Naive thymus-derived CD4-positive, alpha-beta T cell (primary cell): Measurements from ENCODE around the gene PRUNE1. TPM values are rescaled to one million over a fixed set of nuclear protein-coding genes. Genes with fewer than 3 reads are reported as not detected.
A peak's percentile ranks its signal among the peaks of the same experiment; 100 is the strongest.

Source experiments
- ATAC-seq: fragments of 150-1000 bp; cut with Tn5 transposase; 2 replicates; pipeline ENCODE4 v1.10.0; 2021; ENCODE audit warnings: mild to moderate bottlenecking, moderate library complexity
- CTCF ChIA-PET: fragments of 350-600 bp; sonication (Branson Sonifier 250); formaldehyde crosslinking; loops from one replicate; lab custom pipeline; 2021; ENCODE audit warnings: antibody characterized with exemption; lab: Charles Lee
- POLR2A ChIA-PET: fragments of 350-600 bp; sonication (Branson Sonifier 250); formaldehyde crosslinking; loops from one replicate; lab custom pipeline; 2021; ENCODE audit warnings: antibody characterized with exemption, inconsistent platforms; lab: Charles Lee
- DNase-seq, 9 donors: peaks; one replicate each; pipeline versions ENCODE4 v3.0.0 to v3.0.0-alpha.2; 2020 to 2022; ENCODE audit warnings: mixed read lengths in 1 of 9
- H3K27ac ChIP-seq: one replicate; pipeline ENCODE4 v1.7.0; 2013; ENCODE audit warnings: mild to moderate bottlenecking, low read depth, low read length, moderate library complexity
- H3K27me3 ChIP-seq, 2 donors: one replicate each; pipeline ENCODE4 v1.7.0; 2013; ENCODE audit warnings: low read length in 2 of 2, mild to moderate bottlenecking in 2 of 2, moderate library complexity in 2 of 2; ENCODE audit not compliant: control insufficient read depth in 2 of 2, insufficient read depth in 2 of 2
- H3K36me3 ChIP-seq, 3 experiments: 1 replicate in 2 of 3; 2 replicates in 1 of 3; pipeline ENCODE4 v1.7.0; 2013; ENCODE audit warnings: low read length in 3 of 3, mild to moderate bottlenecking in 3 of 3, moderate library complexity in 1 of 3; ENCODE audit not compliant: insufficient read depth in 3 of 3, control insufficient read depth in 2 of 3
- H3K4me1 ChIP-seq, 2 donors: one replicate each; pipeline ENCODE4 v1.7.0; 2013; ENCODE audit warnings: low read length in 2 of 2, mild to moderate bottlenecking in 2 of 2, moderate library complexity in 1 of 2; ENCODE audit not compliant: control insufficient read depth in 2 of 2, insufficient read depth in 2 of 2
- H3K4me3 ChIP-seq: 2 replicates; pipeline ENCODE4 v1.7.0; 2013; ENCODE audit warnings: mild to moderate bottlenecking, low read length
- H3K9me3 ChIP-seq, 3 experiments: 1 replicate in 2 of 3; 2 replicates in 1 of 3; pipeline ENCODE4 v1.7.0; 2013; ENCODE audit warnings: low read length in 3 of 3; ENCODE audit not compliant: control insufficient read depth in 2 of 3
- H3K27ac Mint-ChIP-seq, 9 donors: one replicate each; pipeline ENCODE4 v1.8.0; 2020 to 2022; ENCODE audit warnings: mixed read lengths in 9 of 9, mild to moderate bottlenecking in 8 of 9, moderate library complexity in 5 of 9, inconsistent platforms in 2 of 9
- H3K27me3 Mint-ChIP-seq, 5 donors: one replicate each; pipeline ENCODE4 v1.8.0; 2021 to 2022; ENCODE audit warnings: mixed read lengths in 5 of 5, mild to moderate bottlenecking in 1 of 5
- H3K36me3 Mint-ChIP-seq, 5 donors: one replicate each; pipeline ENCODE4 v1.8.0; 2020 to 2022; ENCODE audit warnings: mixed read lengths in 5 of 5, mild to moderate bottlenecking in 3 of 5, inconsistent platforms in 1 of 5
- H3K4me1 Mint-ChIP-seq, 7 donors: one replicate each; pipeline ENCODE4 v1.8.0; 2020 to 2022; ENCODE audit warnings: mixed read lengths in 7 of 7, mild to moderate bottlenecking in 3 of 7, inconsistent platforms in 1 of 7
- H3K4me3 Mint-ChIP-seq, 10 donors: one replicate each; pipeline ENCODE4 v1.8.0; 2020 to 2022; ENCODE audit warnings: mild to moderate bottlenecking in 10 of 10, mixed read lengths in 10 of 10, moderate library complexity in 6 of 10, inconsistent platforms in 2 of 10
- H3K9me3 Mint-ChIP-seq, 11 donors: one replicate each; pipeline ENCODE4 v1.8.0; 2020 to 2022; ENCODE audit warnings: mixed read lengths in 11 of 11, mild to moderate bottlenecking in 4 of 11, inconsistent platforms in 1 of 11, moderate library complexity in 1 of 11
- intact Hi-C, 2 donors: fragments of 100-400 bp; cut with micrococcal nuclease; formaldehyde crosslinking; loops; one replicate each; pipeline ENCODE4 v1.15.1; 2023
- polyA plus RNA-seq, 2 donors: library from polyadenylated mRNA; unstranded; fragments of 300-500 nt; fragmentation: Illumina TruSeq; gene quantifications; one replicate each; pipeline ENCODE4 v1.2.3, GENCODE V29; 2021
- total RNA-seq, 6 experiments: library from RNA in 5 of 6; stranded (reverse) in 5 of 6; gene quantifications; 1 replicate in 5 of 6; 2 replicates in 1 of 6; pipeline ENCODE4 v1.2.3 and lab custom pipeline; 2021 to 2026

The PRUNE1 gene
- total and polyA plus RNA-seq, 7 experiments from 2014 or later, result 13.3 to 68.8 (median 41.6) TPM

- H3K4me1 ChIP-seq, result no peaks in the 10 kb centered on the region
- Mint-ChIP-seq H3K36me3 (no peaks in the 10 kb centered on the region), H3K27me3 (no peaks in the 10 kb centered on the region), H3K4me3 (no peak overlapping the region), H3K4me1 (peaks cover 0 to 13% (median 10%) of the 10 kb centered on the region in 7 donors), H3K9me3 (no peaks in the 10 kb centered on the region), H3K27ac (peak overlapping the region in 1 of 9 donors; percentile 55)
- ATAC-seq, result no peak
- no peaks in the 10 kb centered on the region for H3K36me3 ChIP-seq
- H3K27me3 ChIP-seq, result no peaks in the 10 kb centered on the region
- no peak overlapping the region for H3K27ac ChIP-seq
- intact Hi-C loops, result no loop called here
- POLR2A ChIA-PET, result interaction anchor here (1.1 kb wide), 2 partner anchors 10 to 16 kb away, joined by 3 to 4 read pairs; no protein-coding TSS in a partner anchor
- CTCF ChIA-PET, result interaction anchor here (0.6 to 1.5 kb wide), 4 partner anchors 9 to 408 kb away, joined by 3 to 4 read pairs (median 4); no protein-coding TSS in a partner anchor
- H3K4me3 ChIP-seq, result no peak overlapping the region
- DNase-seq, result no peak
- H3K9me3 ChIP-seq, result no peaks in the 10 kb centered on the region
Observed at GRCh38 chr1:150985179-150985825, 22.9 kb upstream of the PRUNE1 start.

GRCh38 chr1:150987924-150988323 lies 20.3 kb upstream of the PRUNE1 start:
- ATAC-seq, result no peak
- Histone ChIP-seq H3K27ac (no peak overlapping the region), H3K4me1 (no peaks in the 10 kb centered on the region), H3K27me3 (no peaks in the 10 kb centered on the region), H3K4me3 (no peak overlapping the region), H3K9me3 (no peaks in the 10 kb centered on the region), H3K36me3 (no peaks in the 10 kb centered on the region)
- CTCF ChIA-PET, result interaction anchor here (0.5 to 0.9 kb wide), 2 partner anchors 18 to 29 kb away, joined by 3 read pairs; no protein-coding TSS in a partner anchor
- Mint-ChIP-seq H3K27me3 (no peaks in the 10 kb centered on the region), H3K36me3 (no peaks in the 10 kb centered on the region), H3K4me3 (no peak overlapping the region), H3K27ac (peak overlapping the region in 3 of 9 donors; percentile 13 to 67 (median 19)), H3K9me3 (no peaks in the 10 kb centered on the region), H3K4me1 (peaks cover 0 to 17% (median 10%) of the 10 kb centered on the region in 7 donors)
- POLR2A ChIA-PET, result interaction anchor here (0.5 to 1.5 kb wide), 4 partner anchors 10 to 276 kb away, joined by 3 to 4 read pairs (median 4); partner anchors contain the start of gene MINDY1
- DNase-seq, result no peak
- intact Hi-C loops, result no loop called here

GRCh38 chr1:150992626-150993025 lies 15.6 kb upstream of the PRUNE1 start:
- peaks cover 0 to 9% (median 9%) of the 10 kb centered on the region in 5 donors for H3K36me3 Mint-ChIP-seq
- H3K27ac Mint-ChIP-seq, result peak overlapping the region in 4 of 9 donors; percentile 0 to 46 (median 24)
- ChIA-PET CTCF (interaction anchor here (1.9 to 7.8 kb wide), 3 partner anchors 8 to 14 kb away, joined by 5 to 56 read pairs (median 29); partner anchors contain the start of gene MINDY1), POLR2A (no interaction called here)
- ATAC-seq, result no peak
- H3K4me1 ChIP-seq, result peaks cover 3 to 7% of the 10 kb centered on the region in 2 donors
- H3K27me3 ChIP-seq, result no peaks in the 10 kb centered on the region
- H3K36me3 ChIP-seq, result peaks cover 0 to 21% (median 0%) of the 10 kb centered on the region in 3 experiments
- H3K4me3 ChIP-seq, result no peak overlapping the region
- intact Hi-C loops, result loop anchor here in 1 of 2 donors (10.0 kb wide), 2 partner anchors 158 to 528 kb away; no protein-coding TSS in a partner anchor
- H3K27me3 Mint-ChIP-seq, result no peaks in the 10 kb centered on the region
- H3K4me1 Mint-ChIP-seq, result peaks cover 5 to 20% (median 17%) of the 10 kb centered on the region in 7 donors
- no peak for DNase-seq
- H3K9me3 Mint-ChIP-seq, result no peaks in the 10 kb centered on the region
- H3K4me3 Mint-ChIP-seq, result no peak overlapping the region
- no peak overlapping the region for H3K27ac ChIP-seq
- no peaks in the 10 kb centered on the region for H3K9me3 ChIP-seq

- Histone ChIP-seq H3K27ac (no peak overlapping the region), H3K36me3 (peaks cover 0 to 38% (median 0%) of the 10 kb centered on the region in 3 experiments), H3K4me3 (no peak overlapping the region), H3K4me1 (peaks cover 3 to 7% of the 10 kb centered on the region in 2 donors), H3K9me3 (no peaks in the 10 kb centered on the region), H3K27me3 (no peaks in the 10 kb centered on the region)
- no peak for DNase-seq
- Mint-ChIP-seq H3K27me3 (no peaks in the 10 kb centered on the region), H3K27ac (peak overlapping the region in 8 of 9 donors; percentile 24 to 85 (median 69)), H3K36me3 (peaks cover 2 to 21% (median 9%) of the 10 kb centered on the region in 5 donors), H3K9me3 (no peaks in the 10 kb centered on the region), H3K4me3 (no peak overlapping the region), H3K4me1 (peaks cover 0 to 15% (median 12%) of the 10 kb centered on the region in 7 donors)
- POLR2A ChIA-PET, result interaction anchor here (1.0 to 2.7 kb wide), 4 partner anchors 10 to 163 kb away, joined by 3 to 20 read pairs (median 6); partner anchors contain the start of genes ANXA9 and MINDY1
- CTCF ChIA-PET, result interaction anchor here (0.6 to 7.8 kb wide), 4 partner anchors 12 to 66 kb away, joined by 3 to 56 read pairs (median 18); partner anchors contain the start of genes CDC42SE1, MINDY1 and MLLT11
- ATAC-seq, result no peak
- intact Hi-C loops, result loop anchor here in 1 of 2 donors (10.0 kb wide), 2 partner anchors 159 to 529 kb away; no protein-coding TSS in a partner anchor
Observed at GRCh38 chr1:150994248-150994647, 14.0 kb upstream of the PRUNE1 start.

GRCh38 chr1:150995460-150995859 lies 12.8 kb upstream of the PRUNE1 start:
- peaks cover 3 to 18% of the 10 kb centered on the region in 2 donors for H3K4me1 ChIP-seq
- Mint-ChIP-seq H3K4me3 (no peak overlapping the region), H3K4me1 (peaks cover under 1 to 21% (median 17%) of the 10 kb centered on the region in 7 donors), H3K9me3 (no peaks in the 10 kb centered on the region), H3K27me3 (no peaks in the 10 kb centered on the region), H3K36me3 (peaks cover 2 to 23% (median 10%) of the 10 kb centered on the region in 5 donors), H3K27ac (peak overlapping the region in 8 of 9 donors; percentile 14 to 91 (median 63))
- peak overlapping the region; percentile 41 for H3K27ac ChIP-seq
- no peaks in the 10 kb centered on the region for H3K9me3 ChIP-seq
- no peak for DNase-seq
- H3K4me3 ChIP-seq, result no peak overlapping the region
- intact Hi-C loops, result loop anchor here in 1 of 2 donors (10.0 kb wide), 2 partner anchors 161 to 531 kb away; no protein-coding TSS in a partner anchor
- ChIA-PET POLR2A (interaction anchor here (1.1 to 2.7 kb wide), 3 partner anchors 9 to 14 kb away, joined by 4 to 20 read pairs (median 8); partner anchors contain the start of genes ANXA9 and MINDY1), CTCF (interaction anchor here (0.6 to 7.8 kb wide), 9 partner anchors 9 to 913 kb away, joined by 3 to 56 read pairs (median 4); partner anchors contain the start of genes CDC42SE1, MINDY1 and MLLT11)
- H3K27me3 ChIP-seq, result no peaks in the 10 kb centered on the region
- ATAC-seq, result no peak
- H3K36me3 ChIP-seq, result peaks cover 0 to 50% (median 9%) of the 10 kb centered on the region in 3 experiments

- Histone ChIP-seq H3K4me3 (no peak overlapping the region), H3K27me3 (no peaks in the 10 kb centered on the region), H3K36me3 (peaks cover 0 to 53% (median 9%) of the 10 kb centered on the region in 3 experiments), H3K9me3 (no peaks in the 10 kb centered on the region), H3K27ac (peak overlapping the region; percentile 41), H3K4me1 (peaks cover 3 to 21% of the 10 kb centered on the region in 2 donors)
- Mint-ChIP-seq H3K9me3 (no peaks in the 10 kb centered on the region), H3K27ac (peak overlapping the region; percentile 19 to 91 (median 69)), H3K36me3 (peaks cover 2 to 28% (median 13%) of the 10 kb centered on the region in 5 donors), H3K4me3 (no peak overlapping the region), H3K4me1 (peaks cover 5 to 25% (median 21%) of the 10 kb centered on the region in 7 donors), H3K27me3 (no peaks in the 10 kb centered on the region)
- DNase-seq (peak in 2 of 9 donors; percentile 22 to 41), ATAC-seq (peak; percentile 75)
- intact Hi-C loops, result loop anchor here in 1 of 2 donors (1.0 to 10.0 kb wide), 4 partner anchors 8 to 531 kb away; no protein-coding TSS in a partner anchor
- POLR2A ChIA-PET, result interaction anchor here (0.6 to 2.7 kb wide), 5 partner anchors 9 to 509 kb away, joined by 3 to 20 read pairs (median 4); partner anchors contain the start of genes ANXA9 and MINDY1
- CTCF ChIA-PET, result interaction anchor here (0.6 to 7.8 kb wide), 10 partner anchors 10 to 229 kb away, joined by 3 to 56 read pairs (median 4); partner anchors contain the start of genes CDC42SE1, MINDY1 and MLLT11
Observed at GRCh38 chr1:150995896-150996295, 12.4 kb upstream of the PRUNE1 start.
